NCI-H1092 treated with DMSO at 0.1 percent for 48 hours (cell line): Measurements from ENCODE around the gene CYB561D2.

ENCODE experiments used
- DNase-seq: peaks from one replicate; lab custom pipeline; 2025; lab: John Stamatoyannopoulos, UW

CYB561D2 gene

DNA sequence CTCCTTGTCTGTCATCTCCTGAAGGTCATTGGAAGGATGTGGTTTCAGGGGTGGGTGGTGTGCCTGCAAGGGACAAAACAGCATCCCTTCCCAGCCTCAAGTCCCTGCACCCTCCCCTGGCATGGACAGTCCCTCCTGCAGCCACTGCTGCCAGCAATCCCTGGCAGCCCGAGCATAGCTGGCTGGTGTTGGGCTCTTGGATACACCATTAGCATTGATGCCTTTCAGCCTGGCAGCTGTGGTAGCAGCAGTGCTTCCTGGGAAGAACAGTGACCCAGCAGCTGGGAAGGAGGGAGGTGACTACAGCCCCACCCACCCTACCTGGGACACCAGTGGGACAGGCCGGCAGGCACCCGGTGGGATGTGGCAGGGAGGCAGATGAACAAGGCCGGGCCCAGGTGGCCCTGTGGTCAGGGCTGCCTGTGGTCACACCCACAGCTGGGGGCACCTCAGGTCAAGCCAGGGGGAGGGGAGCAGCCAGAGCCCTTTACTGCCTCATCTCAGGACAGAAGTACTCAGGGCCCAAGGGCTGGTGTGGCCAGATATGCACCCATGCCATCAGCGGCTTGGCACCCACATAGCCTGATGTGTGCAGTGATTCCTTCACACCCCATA, 41.5 kb downstream of the CYB561D2 start:
- no peak for DNase-seq

DNA sequence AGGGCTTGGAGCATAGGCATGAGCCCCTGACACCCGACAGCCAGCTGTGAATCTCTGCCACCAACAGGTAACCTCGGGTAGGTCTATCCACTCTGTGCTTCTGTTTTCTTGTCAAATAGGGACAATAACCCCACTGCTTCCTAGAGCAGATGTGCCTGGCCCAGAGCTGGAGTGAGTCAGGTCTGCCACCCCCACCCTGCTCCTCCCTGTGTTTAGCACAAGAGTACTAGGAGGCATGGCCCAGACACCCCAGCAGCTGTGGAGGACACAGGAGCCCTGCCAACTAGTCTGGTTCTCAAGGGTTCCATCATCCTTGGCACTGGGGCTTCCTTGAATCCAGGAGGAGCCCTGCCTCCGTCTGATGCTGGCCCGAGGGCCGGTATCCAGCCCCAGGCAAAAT, 42.4 kb downstream of the CYB561D2 start:
- no peak for DNase-seq

DNA sequence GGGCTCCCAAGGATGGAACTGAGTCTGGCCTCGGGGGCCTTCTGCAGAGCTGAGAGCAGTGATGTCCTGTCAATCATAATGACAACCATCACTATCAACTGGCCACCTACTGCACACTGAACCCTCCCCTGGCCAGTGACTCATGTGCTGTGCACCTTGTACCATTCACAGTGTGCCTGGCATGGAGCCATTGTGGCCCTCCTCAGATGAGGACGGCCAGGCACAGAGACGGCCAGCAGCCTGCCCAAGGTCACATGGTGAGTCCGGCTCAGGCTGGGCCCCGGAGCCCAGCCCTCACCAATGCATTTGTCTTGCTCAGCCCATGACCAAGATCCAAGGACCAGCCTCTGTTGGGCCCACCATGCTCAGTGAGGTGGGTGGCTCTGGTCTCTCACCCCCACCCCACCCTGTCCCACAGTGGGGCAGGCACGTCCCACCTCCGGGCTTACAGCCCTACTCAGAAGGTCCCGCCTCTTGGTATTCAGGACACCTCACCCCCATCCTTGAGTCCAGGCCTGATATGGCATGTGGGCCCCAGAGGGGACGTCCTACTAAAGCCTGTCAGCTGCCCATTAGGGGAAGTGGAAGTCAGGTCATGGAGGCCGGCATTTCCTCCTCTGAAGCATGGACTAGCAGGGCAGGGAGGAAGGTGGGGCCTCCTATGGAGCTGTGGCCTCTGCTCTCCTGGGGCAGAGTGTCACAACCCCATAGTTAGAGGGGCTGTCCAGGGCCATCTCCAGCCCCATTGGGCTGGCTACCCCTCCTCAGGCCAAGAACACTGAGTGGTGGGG, 44.6 kb downstream of the CYB561D2 start:
- DNase-seq: no peak

DNA sequence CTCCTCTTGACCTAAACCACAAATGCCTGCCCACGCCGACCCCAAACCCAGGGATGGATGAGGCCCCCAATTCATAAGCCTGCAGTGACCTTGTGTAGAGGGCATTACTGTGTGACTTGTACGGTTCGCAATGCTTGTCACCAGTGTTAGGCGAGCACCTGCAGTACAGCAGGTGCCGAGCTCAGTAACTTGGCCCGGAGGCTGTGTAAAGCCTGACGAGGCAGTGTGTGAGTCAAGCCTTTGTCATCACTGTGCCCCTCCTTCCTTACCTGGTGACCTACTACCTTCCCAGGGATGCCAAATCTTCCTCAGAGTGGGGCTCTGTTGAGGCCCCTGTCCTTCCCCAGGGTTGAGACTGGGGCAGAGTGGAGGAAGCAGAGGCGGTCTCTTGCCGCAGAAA, 45.8 kb downstream of the CYB561D2 start:
- DNase-seq: no peak

DNA sequence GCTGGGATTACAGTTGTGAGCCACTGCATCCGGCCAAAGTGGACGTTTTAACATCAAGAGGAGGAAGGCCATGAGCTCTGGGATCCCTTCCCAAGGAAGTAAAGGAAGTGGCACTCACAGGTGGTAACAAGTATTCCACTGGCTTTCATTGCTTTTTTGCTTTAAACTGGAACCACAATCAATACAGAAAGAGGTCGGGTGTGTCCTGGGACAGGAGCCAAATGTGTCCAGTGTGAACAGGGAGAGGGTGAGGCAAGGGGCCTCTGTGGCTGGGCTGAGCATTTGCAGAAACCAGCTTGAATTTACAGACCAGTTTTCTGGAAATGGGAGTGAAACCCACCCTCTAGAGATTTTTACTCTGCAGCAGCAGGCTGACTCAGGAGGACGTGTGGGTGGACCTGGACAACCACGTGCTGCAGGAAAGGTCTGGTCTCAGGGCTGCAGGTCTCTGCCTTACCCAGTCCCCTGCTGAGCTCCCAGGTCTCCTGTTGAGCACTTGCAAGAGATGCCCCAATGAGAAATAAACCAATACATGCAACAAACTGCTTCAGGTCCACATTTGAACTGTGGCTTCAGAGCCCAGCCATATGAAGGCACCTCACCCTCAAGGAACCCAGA, 51.4 kb downstream of the CYB561D2 start:
- no peak for DNase-seq
